Kidney (tissue), 14 donors: ENCODE data around the gene ETNPPL. TPM values are rescaled to one million over a fixed set of nuclear protein-coding genes. Genes with fewer than 3 reads are reported as not detected.

Source experiments
- DNase-seq, 5 donors: peaks; one replicate each; pipeline ENCODE4 v3.0.0-alpha.2; 2013 to 2020
- FAIRE-seq: peaks from 2 replicates; lab custom pipeline; 2012; peaks lifted over from hg19 to GRCh38; lab: Jason Lieb, UNC
- H3K27ac ChIP-seq, 2 donors: one replicate each; pipeline ENCODE4 v1.7.0; 2013; ENCODE audit warnings: low read depth in 2 of 2, low read length in 2 of 2, inconsistent platforms in 1 of 2
- H3K27me3 ChIP-seq: one replicate; pipeline ENCODE4 v1.7.1; 2013; ENCODE audit warnings: low read length, inconsistent platforms; ENCODE audit not compliant: control insufficient read depth, insufficient read depth
- H3K36me3 ChIP-seq, 3 donors: one replicate each; pipeline versions ENCODE4 v1.7.0 to v1.7.1; 2013; ENCODE audit warnings: low read length in 3 of 3, control low read depth in 1 of 3, inconsistent platforms in 1 of 3; ENCODE audit not compliant: insufficient read depth in 3 of 3, control insufficient read depth in 2 of 3
- H3K4me1 ChIP-seq, 3 donors: one replicate each; pipeline versions ENCODE4 v1.7.0 to v1.7.1; 2013; ENCODE audit warnings: low read length in 3 of 3, inconsistent platforms in 1 of 3, low read depth in 1 of 3; ENCODE audit not compliant: control insufficient read depth in 2 of 3, insufficient read depth in 2 of 3
- H3K4me3 ChIP-seq, 3 donors: one replicate each; pipeline versions ENCODE4 v1.7.0 to v1.8.1; 2013; ENCODE audit warnings: low read length in 3 of 3, control low read depth in 1 of 3, inconsistent platforms in 1 of 3
- H3K9ac ChIP-seq, 3 donors: one replicate each; pipeline versions ENCODE4 v1.7.0 to v1.7.1; 2013; ENCODE audit warnings: low read length in 3 of 3, control low read depth in 1 of 3, inconsistent platforms in 1 of 3
- H3K9me3 ChIP-seq, 3 donors: one replicate each; pipeline versions ENCODE4 v1.7.0 to v1.7.1; 2013; ENCODE audit warnings: low read length in 3 of 3, control low read depth in 1 of 3, inconsistent platforms in 1 of 3; ENCODE audit not compliant: control insufficient read depth in 2 of 3, insufficient read depth in 1 of 3
- intact Hi-C: fragments of 100-400 bp; cut with DNase I; formaldehyde crosslinking; loops from one replicate; pipeline ENCODE4 v1.11.1; 2022
- polyA plus RNA-seq: library from polyadenylated mRNA; stranded (reverse); fragments of 350-450 nt; fragmentation: Illumina TruSeq; extraction: RNeasy Lipid Tissue Mini Kit (QIAGEN cat#74804); gene quantifications from one replicate; pipeline ENCODE4 v1.2.3, GENCODE V29; 2014; ENCODE audit warnings: low read depth, low replicate concordance; ENCODE audit not compliant: insufficient read depth
- total RNA-seq: library from RNA; stranded (reverse); fragmentation: NEBNext Ultra II Directional; extraction: Animal tissue kit (Norgen Biotek cat#: 25700); gene quantifications from one replicate; pipeline ENCODE4 v1.2.1, GENCODE V29; 2021
- TF ChIP-seq, protein P1 (sequence below): IDR thresholded peaks from 3 replicates; pipeline ENCODE4 v1.5.1; 2012; ENCODE audit warnings: mild to moderate bottlenecking, moderate library complexity, borderline replicate concordance; ENCODE audit not compliant: insufficient read depth; ENCODE audit errors: extremely low read depth
- donor health status: control.
- donor health status: control.
- donor health status: control.
- donor health status: control.
- donor health status: control.
- donor health status: DM: yes; HTN: yes; CAD: no.
- donor health status: Normal renal cell carcinoma (clear cell type).

The ETNPPL gene
- total and polyA plus RNA-seq, 2 donors from 2014 or later: 1.7 TPM; not detected in 1

DNA sequence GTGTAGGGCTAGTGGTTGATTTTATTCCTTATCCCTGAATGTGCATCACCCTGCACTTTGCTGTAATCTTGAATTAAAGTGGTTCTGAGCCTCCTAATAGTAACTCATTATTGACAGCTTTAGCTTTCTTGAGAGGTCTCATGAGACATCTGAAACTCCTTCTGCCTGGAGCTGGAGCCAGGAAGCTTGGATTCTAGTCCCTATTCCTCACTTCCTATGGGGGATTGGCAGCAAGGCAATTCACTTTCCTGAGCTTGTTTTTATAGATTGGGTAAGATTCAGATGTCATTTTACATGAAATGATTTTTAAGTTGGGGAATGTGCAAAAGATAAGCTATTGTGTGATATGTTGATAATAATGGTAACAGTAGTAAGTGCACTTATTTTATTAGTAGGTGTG lies 17.1 kb upstream of the ETNPPL start:
- intact Hi-C loops: no loop called here
- Histone ChIP-seq H3K36me3 (no peaks in the 10 kb centered on the region), H3K9me3 (no peaks in the 10 kb centered on the region), H3K9ac (no peak overlapping the region), H3K4me1 (no peaks in the 10 kb centered on the region), H3K4me3 (no peak overlapping the region), H3K27ac (no peak overlapping the region), H3K27me3 (no peaks in the 10 kb centered on the region)
- DNase-seq (no peak), FAIRE-seq (no peak)
- TF ChIP-seq, protein P1, sequence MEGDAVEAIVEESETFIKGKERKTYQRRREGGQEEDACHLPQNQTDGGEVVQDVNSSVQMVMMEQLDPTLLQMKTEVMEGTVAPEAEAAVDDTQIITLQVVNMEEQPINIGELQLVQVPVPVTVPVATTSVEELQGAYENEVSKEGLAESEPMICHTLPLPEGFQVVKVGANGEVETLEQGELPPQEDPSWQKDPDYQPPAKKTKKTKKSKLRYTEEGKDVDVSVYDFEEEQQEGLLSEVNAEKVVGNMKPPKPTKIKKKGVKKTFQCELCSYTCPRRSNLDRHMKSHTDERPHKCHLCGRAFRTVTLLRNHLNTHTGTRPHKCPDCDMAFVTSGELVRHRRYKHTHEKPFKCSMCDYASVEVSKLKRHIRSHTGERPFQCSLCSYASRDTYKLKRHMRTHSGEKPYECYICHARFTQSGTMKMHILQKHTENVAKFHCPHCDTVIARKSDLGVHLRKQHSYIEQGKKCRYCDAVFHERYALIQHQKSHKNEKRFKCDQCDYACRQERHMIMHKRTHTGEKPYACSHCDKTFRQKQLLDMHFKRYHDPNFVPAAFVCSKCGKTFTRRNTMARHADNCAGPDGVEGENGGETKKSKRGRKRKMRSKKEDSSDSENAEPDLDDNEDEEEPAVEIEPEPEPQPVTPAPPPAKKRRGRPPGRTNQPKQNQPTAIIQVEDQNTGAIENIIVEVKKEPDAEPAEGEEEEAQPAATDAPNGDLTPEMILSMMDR: no peak

DNA sequence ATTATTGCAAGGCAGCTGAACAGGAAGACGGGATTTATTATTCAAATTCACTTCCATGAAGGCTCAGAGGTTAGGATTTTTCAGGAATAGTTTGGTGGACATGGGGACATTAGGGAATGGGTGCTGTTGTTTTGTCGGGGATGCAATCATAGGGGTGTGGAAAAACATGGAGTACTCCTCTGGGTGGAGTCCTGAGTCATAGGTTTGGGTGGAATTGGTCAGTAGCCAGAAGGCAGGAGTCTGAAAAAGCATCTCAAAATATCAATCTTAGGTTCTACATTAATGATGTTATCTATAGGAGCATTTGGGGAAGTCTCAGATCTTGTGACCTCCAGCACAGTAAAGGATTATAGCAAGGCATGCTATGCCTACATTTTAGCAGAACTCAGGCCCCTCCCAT lies 14.5 kb upstream of the ETNPPL start:
- Histone ChIP-seq H3K4me1 (no peaks in the 10 kb centered on the region), H3K9ac (no peak overlapping the region), H3K4me3 (no peak overlapping the region), H3K36me3 (no peaks in the 10 kb centered on the region), H3K9me3 (no peaks in the 10 kb centered on the region), H3K27me3 (no peaks in the 10 kb centered on the region), H3K27ac (no peak overlapping the region)
- no peak for DNase-seq
- FAIRE-seq: no peak
- intact Hi-C loops: no loop called here
- TF ChIP-seq, protein P1: no peak

DNA sequence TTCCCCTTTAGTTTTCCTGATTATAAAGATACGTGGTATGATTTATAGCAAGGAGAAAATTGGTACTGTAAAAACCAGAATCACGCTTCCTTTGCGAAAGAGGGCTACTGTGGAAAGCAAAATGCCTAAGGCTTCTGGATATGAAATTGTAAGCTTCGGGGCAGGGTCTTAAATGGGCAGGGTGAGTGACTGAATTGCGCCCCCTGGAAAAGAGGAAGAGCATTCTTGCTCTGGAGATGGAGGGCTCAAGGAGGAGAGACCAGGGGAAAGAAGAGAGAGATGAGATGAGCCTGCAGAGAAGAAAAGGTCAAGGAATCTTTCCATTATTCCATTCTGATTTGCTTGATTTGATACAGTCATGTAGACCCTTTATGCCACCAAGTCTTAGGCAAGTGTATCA lies 13.1 kb upstream of the ETNPPL start:
- Histone ChIP-seq H3K27me3 (no peaks in the 10 kb centered on the region), H3K9me3 (no peaks in the 10 kb centered on the region), H3K4me3 (no peak overlapping the region), H3K9ac (no peak overlapping the region), H3K4me1 (no peaks in the 10 kb centered on the region), H3K27ac (no peak overlapping the region), H3K36me3 (no peaks in the 10 kb centered on the region)
- FAIRE-seq: no peak
- intact Hi-C loops: no loop called here
- no peak for DNase-seq
- TF ChIP-seq, protein P1: no peak
